Measurements from ENCODE around the gene LRRTM4. TPM values are rescaled to one million over a fixed set of nuclear protein-coding genes. Genes with fewer than 3 reads are reported as not detected.

LRRTM4 gene
- total RNA-seq, 4 donors from 2014 or later = 0.27 to 0.32 TPM; not detected in 2

- no peak overlapping the region for H3K4me3 ChIP-seq
- TF ChIP-seq POLR2AphosphoS5 (IDR thresholded peaks at IDR 0.05) = no peak
- no peak for TF ChIP-seq EP300 (IDR thresholded peaks at IDR 0.05; ENCODE audit: low read depth)
- no peak for TF ChIP-seq CTCF (IDR thresholded peaks at IDR 0.05)
- no peak for TF ChIP-seq POLR2A (IDR thresholded peaks at IDR 0.05)
- no peak overlapping the region for H3K27ac ChIP-seq
- in situ Hi-C loops (cut with MboI; ENCODE audit: low pct_ligation_motif_present in 1 of 4, low pct_unique_long_range_greater_than_20kb in 1 of 4, low sequenced_read_pairs in 3 of 4) = no loop called here
- H3K9me3 ChIP-seq = no peaks in the 10 kb centered on the region
- H3K27me3 ChIP-seq = no peaks in the 10 kb centered on the region
- 27 to 60% methylated on average over 1 of the region's 1 CpG for WGBS, 2 donors (ENCODE audit: low coverage in 1 of 2)
- H3K4me1 ChIP-seq = no peaks in the 10 kb centered on the region
- intact Hi-C loops (cut with DNase I; ENCODE audit: low total_unique reads) = no loop called here
- H3K36me3 ChIP-seq = no peaks in the 10 kb centered on the region
- no peak for DNase-seq
These were observed 103.6 kb downstream of the LRRTM4 start for GRCh38 chr2:77418537-77418936.

- no peaks in the 10 kb centered on the region for H3K4me1 ChIP-seq
- H3K4me3 ChIP-seq = no peak overlapping the region
- no peak for DNase-seq
- no peak for TF ChIP-seq CTCF (IDR thresholded peaks at IDR 0.05)
- TF ChIP-seq POLR2AphosphoS5 (IDR thresholded peaks at IDR 0.05) = no peak
- H3K27ac ChIP-seq = no peak overlapping the region
- WGBS, 2 donors (ENCODE audit: low coverage in 1 of 2) = 81 to 91% methylated on average over 1 of the region's 1 CpG
- intact Hi-C loops (cut with DNase I; ENCODE audit: low total_unique reads) = no loop called here
- no peaks in the 10 kb centered on the region for H3K9me3 ChIP-seq
- no peaks in the 10 kb centered on the region for H3K36me3 ChIP-seq
- no peaks in the 10 kb centered on the region for H3K27me3 ChIP-seq
- in situ Hi-C loops (cut with MboI; ENCODE audit: low pct_ligation_motif_present in 1 of 4, low pct_unique_long_range_greater_than_20kb in 1 of 4, low sequenced_read_pairs in 3 of 4) = no loop called here
These were observed 118.0 kb downstream of the LRRTM4 start for GRCh38 chr2:77404189-77404588.

- in situ Hi-C loops (cut with MboI; ENCODE audit: low pct_ligation_motif_present in 1 of 4, low pct_unique_long_range_greater_than_20kb in 1 of 4, low sequenced_read_pairs in 3 of 4) (no loop called here), intact Hi-C loops (cut with DNase I; ENCODE audit: low total_unique reads) (no loop called here)
- no peak for DNase-seq
- H3K9me3 ChIP-seq = no peaks in the 10 kb centered on the region
- TF ChIP-seq CTCF (IDR thresholded peaks at IDR 0.05) (no peak), POLR2A (IDR thresholded peaks at IDR 0.05) (no peak), EP300 (IDR thresholded peaks at IDR 0.05; ENCODE audit: low read depth) (no peak), POLR2AphosphoS5 (IDR thresholded peaks at IDR 0.05) (no peak)
- no peak overlapping the region for H3K27ac ChIP-seq
- H3K36me3 ChIP-seq = no peaks in the 10 kb centered on the region
- H3K4me1 ChIP-seq = no peaks in the 10 kb centered on the region
- 58 to 65% methylated on average over 4 of the region's 4 CpGs for WGBS, 2 donors (ENCODE audit: low coverage in 1 of 2)
- H3K27me3 ChIP-seq = no peaks in the 10 kb centered on the region
- H3K4me3 ChIP-seq = no peak overlapping the region
These were observed 123.1 kb downstream of the LRRTM4 start for GRCh38 chr2:77398970-77399600.

GRCh38 chr2:77397763-77398162 is 124.4 kb downstream of the LRRTM4 start:
- TF ChIP-seq CTCF (IDR thresholded peaks at IDR 0.05) (no peak), POLR2A (IDR thresholded peaks at IDR 0.05) (no peak), POLR2AphosphoS5 (IDR thresholded peaks at IDR 0.05) (no peak)
- 68 to 86% methylated on average over 2 of the region's 2 CpGs for WGBS, 2 donors (ENCODE audit: low coverage in 1 of 2)
- in situ Hi-C loops (cut with MboI; ENCODE audit: low pct_ligation_motif_present in 1 of 4, low pct_unique_long_range_greater_than_20kb in 1 of 4, low sequenced_read_pairs in 3 of 4) = no loop called here
- no peaks in the 10 kb centered on the region for H3K36me3 ChIP-seq
- H3K4me3 ChIP-seq = no peak overlapping the region
- DNase-seq = no peak
- no peaks in the 10 kb centered on the region for H3K4me1 ChIP-seq
- H3K27ac ChIP-seq = no peak overlapping the region
- intact Hi-C loops (cut with DNase I; ENCODE audit: low total_unique reads) = no loop called here
- no peaks in the 10 kb centered on the region for H3K9me3 ChIP-seq
- H3K27me3 ChIP-seq = no peaks in the 10 kb centered on the region

All from transverse colon (tissue), 4 donors.